Stimulated activated CD4-positive, alpha-beta T cell treated with anti-CD3 and anti-CD28 coated beads, TNF-alpha, amount 100 ng/mL, for 1 hour (primary cell): ENCODE measurements around the gene ITM2C.

Source experiments
- DNase-seq, 3 donors: peaks; one replicate each; pipeline ENCODE4 v3.0.0-alpha.2; 2020; ENCODE audit warnings: low read depth in 3 of 3, low spot score in 1 of 3

ITM2C gene

DNA sequence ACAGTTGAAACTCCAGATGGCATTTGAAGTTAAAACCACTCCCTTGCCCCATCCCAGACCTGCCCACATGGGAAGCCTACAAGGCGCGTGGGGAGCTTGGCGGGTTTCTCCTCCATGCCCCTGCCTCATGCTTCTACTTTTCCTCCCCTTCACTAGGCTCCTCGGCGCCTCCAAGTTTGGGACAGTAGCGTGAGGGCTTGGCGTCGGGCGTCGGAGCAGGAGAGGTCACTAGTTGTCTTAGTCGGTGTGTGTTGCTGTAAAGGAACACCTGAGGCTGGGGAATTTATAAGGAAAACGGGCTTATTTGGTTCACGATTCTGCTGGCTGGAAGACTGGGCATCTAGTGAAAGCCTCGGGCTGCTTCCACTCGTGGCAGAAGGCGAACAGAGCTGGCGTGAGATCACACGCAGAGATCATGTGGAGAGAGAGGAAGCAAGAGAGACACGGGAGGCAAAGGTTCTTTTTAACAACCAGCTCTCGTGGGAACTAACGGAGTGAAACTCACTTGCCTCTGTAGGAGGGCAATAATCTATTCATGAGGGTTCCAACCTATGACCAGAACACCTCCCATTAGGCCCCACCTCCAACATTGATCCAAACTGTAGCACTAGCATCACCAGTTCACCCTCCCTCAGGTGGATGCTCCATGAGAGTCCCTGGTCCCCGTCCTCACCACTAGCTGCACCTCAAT lies 25.3 kb downstream of the ITM2C start:
- no peak for DNase-seq

DNA sequence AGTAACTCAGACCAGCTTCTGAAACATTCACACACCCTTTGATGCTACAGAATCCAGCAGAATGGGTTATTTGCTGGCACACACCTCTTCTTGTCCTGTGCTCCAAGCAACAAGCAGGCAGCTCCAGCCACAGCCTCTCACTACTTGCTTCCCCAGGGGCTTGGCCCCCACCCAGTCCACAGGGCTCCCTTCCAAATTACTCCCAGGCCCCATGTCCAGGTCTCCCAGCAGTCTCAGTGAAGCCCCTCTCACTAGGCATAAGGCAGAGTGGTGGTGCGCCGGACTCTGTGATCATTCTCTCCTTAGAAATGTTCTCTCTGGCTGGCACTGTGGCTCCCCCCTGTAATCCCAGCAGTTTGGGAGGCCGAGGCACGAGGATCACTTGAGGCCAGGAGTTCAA lies 25.9 kb downstream of the ITM2C start:
- DNase-seq = no peak

DNA sequence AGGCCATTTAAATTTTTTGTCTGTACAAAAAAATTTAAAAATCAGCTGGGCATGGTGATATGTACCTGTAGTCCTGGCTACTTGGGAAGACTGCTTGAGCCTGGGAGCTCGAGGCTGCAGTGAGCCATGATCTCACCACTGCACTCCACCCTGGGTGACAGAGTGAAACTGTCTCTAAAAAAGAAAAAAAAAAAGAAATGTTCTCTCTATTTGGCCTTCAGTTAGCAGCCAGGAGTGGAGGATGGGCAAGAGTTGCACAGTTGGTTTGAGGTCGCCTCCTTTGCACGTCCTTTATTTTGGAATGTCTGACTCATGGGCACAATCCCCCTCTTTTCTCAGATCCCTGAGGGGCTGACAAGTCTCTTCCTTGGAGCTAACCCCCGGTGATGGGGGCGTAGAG lies 26.3 kb downstream of the ITM2C start:
- DNase-seq = no peak

DNA sequence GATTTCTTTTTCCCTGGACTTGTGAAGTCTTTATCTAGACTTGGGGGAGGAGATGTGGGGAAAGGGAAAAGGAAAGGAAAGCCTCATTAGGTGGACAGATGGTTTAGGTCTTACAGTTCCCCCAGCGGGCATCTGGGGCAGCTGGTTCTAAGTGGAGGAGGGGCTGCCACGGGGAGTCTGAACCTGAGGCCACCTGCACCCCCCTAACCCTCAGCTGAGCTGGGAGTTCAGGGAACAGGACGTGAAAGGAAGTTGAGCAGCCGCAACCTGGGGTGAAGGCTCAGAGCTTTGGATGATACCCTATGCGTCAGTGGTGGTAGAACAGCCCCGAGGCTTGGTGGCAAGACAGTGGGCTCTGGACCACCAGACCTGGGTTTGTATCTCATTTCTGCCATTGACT lies 26.8 kb downstream of the ITM2C start:
- no peak for DNase-seq

DNA sequence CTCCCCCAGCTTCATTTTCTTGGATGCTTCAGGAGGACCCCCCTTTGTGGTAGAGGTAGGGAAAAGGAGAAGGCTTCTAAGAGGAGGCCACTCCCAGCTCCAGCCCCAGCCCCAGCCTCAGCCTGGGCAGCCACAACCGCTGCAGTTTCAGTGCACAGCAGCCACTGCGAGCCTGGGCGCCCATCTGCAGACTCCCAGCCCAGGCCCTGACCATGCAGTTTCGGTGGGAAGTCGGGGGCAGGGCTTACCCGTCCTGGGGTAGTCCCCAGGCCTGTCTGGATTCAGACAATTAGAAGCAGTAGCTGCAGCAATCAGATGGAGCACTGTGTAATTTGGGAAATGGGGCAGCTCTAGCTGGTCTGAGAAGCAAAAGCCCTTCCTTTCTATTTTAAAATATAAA lies 28.6 kb downstream of the ITM2C start:
- DNase-seq = no peak

DNA sequence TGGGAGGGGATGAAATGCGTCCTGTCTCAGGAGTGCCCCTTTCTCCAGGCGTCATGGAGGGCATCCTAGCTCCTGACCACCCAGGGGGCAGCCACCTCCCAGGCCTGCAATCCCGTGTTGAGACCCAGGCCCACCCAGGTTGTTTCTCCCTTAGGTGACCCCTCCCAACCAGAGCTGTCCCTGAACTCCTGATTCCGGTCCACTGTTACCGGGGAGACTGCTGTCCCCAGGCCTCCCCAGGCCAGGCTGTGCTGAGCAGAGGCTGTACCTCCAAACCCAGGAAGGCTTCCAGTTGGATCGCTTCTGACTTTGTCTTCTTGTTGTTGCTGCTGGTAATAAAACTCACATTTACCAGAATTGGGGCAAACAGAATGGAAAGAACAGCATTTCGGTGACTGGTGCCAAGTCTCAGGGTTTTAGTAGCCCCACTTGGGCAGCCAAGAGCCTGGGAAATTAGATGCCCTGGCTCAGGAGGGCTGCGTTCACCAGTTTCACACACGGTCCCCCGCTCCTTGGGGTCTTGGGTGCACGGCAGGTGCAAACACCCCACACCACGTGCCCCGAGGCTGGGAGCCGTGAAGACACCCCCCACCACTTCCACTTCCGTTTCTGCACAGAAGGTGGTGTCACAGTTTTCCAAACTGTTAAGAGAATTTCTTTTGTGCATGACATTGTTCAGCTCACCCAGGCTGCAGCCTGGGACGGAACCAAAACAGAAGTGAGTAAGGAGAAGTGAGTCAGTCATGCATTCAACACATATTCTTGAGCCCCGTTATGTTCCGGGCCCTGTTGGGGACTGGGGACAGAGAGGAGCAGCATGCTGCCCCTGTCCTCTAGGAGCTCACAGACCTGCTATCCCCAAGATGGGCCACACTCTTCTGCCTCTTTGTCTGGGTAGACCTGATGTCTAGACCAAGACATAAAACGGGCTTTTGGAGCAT lies 29.4 kb downstream of the ITM2C start:
- DNase-seq = no peak

DNA sequence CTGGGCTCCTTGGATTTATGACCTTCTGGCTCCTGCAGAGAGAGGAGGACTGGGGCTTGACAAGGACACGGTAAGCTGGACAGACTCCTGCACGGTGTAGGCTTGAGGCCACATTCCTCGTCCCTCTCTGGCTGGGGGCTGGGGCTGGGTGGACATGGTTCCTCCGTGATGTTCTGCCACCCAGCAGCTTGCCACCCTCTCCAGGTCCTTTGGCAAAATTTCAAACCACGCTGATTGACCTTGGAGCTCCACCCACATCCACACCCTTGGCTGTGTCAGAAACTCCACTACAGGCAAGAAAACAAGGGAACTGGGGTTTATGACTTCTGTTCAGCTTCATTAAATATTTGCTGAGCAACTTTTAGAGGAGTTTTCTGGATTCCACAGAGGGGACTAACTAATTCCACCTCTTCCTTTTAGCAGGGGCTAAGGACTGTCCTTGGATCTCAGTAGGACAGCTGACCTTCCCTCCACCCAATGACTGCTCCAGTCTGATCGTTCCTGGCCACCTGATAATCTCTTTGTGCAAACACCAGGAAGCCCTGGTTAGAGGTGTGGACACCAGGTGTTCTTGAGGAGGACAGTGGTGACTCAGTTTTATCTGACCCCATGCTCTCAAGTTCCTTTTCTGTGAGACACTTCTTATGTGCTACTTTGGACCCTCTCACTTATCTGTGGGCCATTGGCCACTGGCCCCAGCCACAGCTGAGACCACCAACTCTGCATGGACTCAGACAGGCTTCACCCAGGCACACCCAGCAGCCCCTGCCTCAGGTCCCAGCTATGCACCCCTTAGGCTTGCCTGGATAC lies 31.0 kb downstream of the ITM2C start:
- DNase-seq = no peak

DNA sequence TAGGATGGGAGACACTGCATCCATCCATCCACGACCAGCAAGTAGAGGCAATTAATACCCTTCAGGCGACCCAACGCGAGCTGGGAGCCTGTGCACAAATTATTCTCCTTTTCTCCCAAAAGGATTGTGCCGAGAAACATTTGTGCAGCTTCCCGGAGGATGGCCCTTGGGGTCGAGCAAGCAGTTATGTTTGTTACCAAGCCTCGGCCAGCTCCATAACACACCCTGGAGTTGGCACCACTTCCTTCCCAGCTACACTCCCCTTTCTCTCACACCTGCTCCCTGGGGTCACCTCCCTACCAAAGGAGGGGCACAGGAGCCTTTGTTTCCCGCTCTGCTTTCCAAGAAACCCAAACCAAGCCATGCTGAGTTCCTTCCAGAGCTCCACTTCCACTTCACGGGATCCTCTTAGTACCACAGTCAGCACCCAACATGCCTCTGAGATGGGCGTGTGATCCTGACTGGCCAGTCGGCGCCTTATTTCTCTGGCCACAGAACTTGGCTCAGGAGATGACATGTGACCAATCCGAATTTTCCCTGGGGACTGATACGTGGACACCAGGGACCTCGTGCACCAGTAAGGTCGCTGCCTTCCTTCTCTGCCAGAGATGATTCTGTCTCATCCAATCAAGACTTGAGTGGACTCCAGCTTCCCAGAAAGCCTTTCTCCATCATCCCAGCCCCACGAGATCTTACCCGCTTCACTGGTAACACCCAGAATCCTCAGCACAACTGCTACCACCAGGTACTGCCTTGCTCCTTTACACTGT lies 31.8 kb downstream of the ITM2C start:
- DNase-seq = no peak

DNA sequence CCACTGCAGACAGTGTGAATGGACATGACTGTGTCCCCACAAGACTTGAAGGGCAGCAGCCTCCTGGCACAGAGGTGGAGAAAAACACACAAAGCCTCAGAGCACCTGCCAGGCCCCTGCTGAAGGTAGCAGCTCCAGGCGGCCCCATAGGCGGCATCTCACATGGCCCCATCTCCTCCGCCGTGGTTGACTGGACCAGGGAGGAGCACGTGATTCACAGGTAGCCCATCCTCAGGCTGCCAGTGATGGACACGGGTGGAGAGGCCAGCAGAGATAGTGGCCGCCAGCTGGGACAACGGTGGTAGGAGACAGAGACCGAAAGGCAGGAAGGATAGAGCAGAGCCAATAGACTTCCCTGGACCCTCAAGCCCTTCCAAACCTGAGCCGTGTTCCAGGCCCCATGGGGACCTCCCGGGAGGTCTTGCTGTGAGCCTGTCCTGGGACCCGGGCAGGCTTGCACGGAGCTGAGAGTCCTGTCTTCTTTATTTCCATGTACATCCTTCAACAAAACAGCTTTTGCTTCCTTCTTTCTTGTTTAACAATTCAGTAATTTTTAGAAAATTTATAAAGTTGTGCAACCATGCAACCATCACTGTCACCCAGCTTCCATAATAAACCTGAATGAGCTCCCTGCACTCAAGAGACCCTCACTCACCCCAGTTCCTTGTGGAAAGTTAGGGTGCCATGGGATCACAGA lies 33.4 kb downstream of the ITM2C start:
- DNase-seq = no peak

DNA sequence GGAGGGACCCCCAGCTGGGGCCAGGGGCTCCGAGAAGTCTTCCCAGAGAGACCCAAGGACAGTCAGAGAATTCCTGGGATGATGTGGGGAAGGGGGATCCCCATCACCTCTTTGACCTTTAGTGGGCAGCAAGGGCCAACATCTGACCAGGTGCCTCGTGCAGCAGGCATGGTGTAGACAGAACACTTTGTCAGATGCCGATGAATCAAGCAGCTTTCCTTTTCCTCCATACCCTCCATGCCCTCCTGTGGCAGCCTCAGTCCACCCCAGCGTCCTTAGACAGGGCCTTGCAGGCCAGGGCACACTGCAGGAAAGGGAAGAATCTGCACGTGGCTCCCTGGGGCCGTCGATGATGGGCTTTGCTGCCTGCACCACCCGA lies 34.0 kb downstream of the ITM2C start:
- DNase-seq = no peak

DNA sequence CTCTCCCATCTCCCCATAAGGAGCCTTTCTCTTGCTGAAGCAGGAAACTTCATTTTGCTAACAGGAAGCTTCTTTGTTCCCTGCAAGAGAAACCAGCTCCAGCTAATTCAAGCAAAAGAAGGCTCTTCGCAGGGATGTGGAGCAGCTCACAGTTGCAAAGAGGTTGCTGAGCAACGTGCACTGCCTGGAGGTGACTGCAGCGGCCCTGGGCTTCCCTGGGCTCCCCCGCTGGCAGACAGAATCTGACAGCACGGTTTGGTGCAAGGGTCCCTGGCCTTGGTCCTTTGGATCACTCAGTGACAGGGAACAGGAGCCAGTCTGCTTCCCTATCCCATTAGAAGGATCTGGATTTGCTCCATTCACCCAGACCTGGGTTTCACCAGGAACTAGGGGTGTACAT lies 34.5 kb downstream of the ITM2C start:
- DNase-seq = no peak

DNA sequence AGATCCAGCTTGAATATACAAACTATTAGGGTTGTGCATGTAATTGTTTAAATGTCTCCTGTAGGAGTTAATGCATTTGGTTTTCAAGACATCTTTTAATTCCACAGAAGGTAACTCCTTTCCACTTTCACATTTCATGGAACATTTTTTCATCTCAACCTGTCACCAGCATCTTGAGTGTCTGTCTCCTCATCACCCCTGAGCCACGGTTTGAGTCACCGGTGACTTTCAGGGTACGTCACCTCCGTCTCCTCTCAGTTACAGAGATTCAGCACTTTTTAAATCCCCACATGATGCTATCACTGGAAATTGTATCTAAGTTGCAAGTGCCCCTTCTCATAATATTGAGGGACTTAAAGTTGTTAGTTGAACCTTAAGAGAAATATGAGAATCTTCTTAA lies 35.0 kb downstream of the ITM2C start:
- no peak for DNase-seq

DNA sequence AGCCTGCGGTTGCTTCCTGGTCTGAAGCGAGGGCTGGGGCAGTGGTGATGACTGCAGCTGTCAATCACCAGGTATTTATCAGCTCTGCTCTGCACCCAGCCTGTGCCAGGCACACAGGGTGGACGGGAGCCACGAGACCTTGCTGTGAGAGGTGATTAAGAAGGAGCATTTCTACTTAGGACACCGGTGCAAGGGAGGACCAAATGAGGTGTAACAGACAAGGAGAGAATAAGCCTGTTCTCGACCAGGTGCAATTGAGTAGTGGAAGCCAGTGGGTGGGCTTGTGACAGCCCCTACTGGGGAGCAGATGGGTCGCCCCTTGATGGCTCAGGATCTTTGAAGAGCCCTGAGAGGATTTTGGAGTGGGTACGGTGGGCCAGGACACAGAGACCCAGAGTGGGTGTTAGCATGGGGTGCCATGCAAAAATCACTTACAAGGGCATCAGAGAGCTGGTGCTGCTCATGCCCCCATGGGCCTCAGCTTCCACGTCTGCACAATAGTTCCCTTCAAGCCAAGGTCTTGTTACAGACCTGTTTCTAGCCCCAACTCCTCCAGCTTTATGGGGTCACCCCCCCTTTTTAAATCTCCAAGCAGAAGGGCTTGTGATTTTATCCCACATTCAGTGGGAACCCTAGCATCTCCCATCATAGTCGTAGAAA lies 35.7 kb downstream of the ITM2C start:
- DNase-seq = no peak

DNA sequence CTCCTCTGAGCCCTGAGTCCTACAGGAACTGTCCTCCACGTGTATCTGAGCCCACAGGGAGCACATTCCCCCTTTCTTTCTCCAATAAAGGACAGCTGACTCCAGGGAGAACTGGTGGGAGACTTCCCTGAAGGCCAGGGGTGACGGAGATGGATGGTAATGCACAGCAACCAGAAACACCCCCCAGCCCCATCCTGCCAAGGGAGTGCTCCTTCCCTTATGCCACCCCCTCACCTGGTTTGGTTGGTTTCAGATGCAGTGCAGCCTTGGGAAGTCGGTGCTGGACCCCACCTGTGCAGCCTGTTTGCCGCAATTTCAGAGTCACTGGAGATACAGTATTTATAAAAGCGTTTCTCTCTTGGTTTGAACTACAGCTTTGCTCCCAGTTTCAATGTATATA lies 36.3 kb downstream of the ITM2C start:
- DNase-seq = no peak

DNA sequence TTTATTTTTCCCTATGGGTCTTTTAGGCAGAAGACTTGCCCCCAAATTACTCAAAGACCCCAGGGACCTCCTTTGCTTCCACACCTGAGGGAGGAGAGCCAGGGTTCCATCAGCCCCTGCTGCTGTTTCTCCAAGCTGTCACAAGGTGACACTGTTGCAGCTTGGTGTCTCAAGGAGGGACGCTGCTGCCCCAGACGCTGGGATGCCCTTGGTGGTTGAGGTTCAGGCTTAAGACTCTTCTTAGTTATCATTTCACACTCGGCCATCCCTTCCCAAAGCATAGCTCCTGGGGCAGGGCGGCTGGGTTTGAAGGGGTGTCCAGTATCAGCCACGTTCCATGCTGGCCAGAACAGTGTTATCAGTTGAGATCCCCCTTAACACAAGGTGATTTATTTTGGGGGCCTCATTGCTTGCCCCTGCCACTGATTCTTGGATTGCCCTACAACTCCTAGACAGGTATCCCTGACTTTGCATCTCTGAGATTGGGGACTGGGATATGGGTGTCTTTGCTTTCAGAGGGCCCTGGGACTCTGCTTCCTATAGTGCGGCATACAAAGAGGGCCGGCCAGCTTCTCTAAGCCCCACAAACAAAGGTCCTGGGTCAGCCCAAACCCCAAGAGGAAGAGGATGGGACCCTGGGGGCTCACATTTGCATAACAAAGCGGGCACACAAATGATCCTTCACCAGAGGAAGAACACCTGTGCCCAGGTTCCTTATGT lies 37.6 kb downstream of the ITM2C start:
- no peak for DNase-seq

DNA sequence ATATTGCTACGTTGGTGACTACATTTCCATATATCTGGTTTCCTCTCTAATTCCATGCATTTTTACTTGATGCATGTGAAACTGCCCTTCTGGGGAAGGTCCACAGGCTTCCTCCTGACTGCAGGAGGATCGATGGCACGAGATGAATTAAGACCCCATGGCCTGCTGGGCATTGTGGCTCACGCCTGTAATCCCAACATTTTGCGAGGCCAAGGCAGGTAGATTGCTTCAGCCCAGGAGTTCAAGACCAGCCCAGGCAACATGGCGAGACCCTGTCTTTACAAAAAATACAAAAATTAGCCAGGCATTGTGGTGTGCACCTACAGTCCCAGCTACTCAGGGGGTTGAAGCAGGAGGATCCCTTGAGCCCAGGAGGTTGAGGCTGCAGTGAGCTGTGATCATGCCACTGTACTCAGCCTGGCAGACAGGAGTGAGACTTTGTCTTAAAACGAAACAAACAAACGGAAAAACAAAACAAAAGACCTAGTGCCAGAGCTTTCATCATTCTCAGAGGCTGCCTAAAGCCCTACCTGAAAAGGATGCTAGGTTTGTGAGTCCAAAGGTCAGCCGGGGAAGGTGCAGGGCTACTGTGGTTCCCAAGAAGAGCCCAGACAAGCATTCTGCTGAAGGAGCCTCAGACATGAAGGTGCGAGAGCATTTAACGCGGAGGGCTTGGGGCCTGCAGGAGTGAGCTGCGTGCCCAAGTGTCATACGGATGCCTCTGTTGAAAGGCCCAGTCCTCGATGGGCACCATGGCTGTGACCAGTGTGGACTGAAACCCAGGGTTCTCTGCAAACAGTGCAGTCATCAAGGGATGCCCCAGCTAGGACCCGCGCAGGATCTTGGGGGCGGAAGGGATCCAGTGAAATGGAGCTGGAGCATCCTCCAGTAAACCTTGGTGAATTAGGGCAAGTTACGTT lies 38.7 kb downstream of the ITM2C start:
- no peak for DNase-seq

DNA sequence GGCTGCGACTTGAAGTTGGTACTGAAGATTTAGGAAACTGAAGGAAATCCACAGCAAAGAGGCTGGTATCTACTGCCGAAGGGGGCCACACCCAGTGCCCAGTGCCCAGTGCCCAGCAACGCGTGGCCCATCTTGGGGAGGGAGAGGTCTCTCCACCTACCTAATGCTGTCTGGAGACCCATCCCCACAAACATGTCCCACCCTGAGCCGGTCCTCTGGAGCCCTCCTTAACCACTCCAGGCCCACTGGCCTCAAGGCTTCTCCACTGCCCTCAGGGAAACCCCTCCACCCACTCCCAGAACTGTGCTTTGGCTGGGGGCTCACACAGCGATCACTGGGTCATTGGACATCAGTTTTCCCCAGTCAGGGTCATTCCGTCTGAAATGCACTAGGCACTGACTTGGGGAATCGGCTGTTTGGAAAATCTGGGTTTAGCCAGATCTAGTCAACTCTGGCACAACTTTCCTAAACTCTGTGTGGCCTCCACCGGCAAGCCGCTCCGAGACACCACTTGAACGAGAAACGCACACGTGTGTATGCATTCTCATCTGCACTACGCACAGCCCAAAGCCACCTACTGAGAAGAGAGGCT lies 40.2 kb downstream of the ITM2C start:
- no peak for DNase-seq
